Progenitor cell of endocrine pancreas (in vitro differentiated cells): ENCODE measurements around the gene ATAD3B. TPM values are rescaled to one million over a fixed set of nuclear protein-coding genes. Genes with fewer than 3 reads are reported as not detected.
"Not testable (repeated sequence)": the region's sequence is repeated elsewhere in the genome, so short reads cannot be mapped to it uniquely, and the experiment has no call there.

ENCODE experiments used
- DNase-seq: peaks from one replicate; pipeline ENCODE4 v3.0.0; 2021; ENCODE audit warnings: low spot score; ENCODE audit not compliant: unreplicated experiment
- H3K27ac Mint-ChIP-seq: 2 replicates; pipeline ENCODE4 v1.8.0; 2021; ENCODE audit warnings: mild to moderate bottlenecking, moderate library complexity, mixed read lengths
- H3K27me3 Mint-ChIP-seq: 2 replicates; pipeline ENCODE4 v1.8.0; 2021; ENCODE audit warnings: mixed read lengths
- H3K36me3 Mint-ChIP-seq: 2 replicates; pipeline ENCODE4 v1.8.0; 2022; ENCODE audit warnings: mixed read lengths; ENCODE audit not compliant: insufficient read depth
- H3K4me1 Mint-ChIP-seq: 2 replicates; pipeline ENCODE4 v1.8.0; 2021; ENCODE audit warnings: low read depth, mixed read lengths
- H3K4me3 Mint-ChIP-seq: 2 replicates; pipeline ENCODE4 v1.8.0; 2021; ENCODE audit warnings: low read depth, mild to moderate bottlenecking, moderate library complexity, mixed read lengths
- H3K9me3 Mint-ChIP-seq: 2 replicates; pipeline ENCODE4 v1.8.0; 2021; ENCODE audit warnings: low read depth, mixed read lengths
- total RNA-seq: library from RNA; stranded (reverse); gene quantifications from 2 replicates; pipeline ENCODE4 v1.2.1, GENCODE V29; 2021
- TF ChIP-seq, protein P1 (sequence below): fragments of 200-600 bp; sonication (generic); IDR thresholded peaks from one replicate; pipeline ENCODE4 v1.5.0; 2021; ENCODE audit warnings: antibody characterized with exemption, mild to moderate bottlenecking; ENCODE audit not compliant: unreplicated experiment

The ATAD3B gene
- total RNA-seq, 1 donor from 2014 or later, result 36.7 TPM

DNA sequence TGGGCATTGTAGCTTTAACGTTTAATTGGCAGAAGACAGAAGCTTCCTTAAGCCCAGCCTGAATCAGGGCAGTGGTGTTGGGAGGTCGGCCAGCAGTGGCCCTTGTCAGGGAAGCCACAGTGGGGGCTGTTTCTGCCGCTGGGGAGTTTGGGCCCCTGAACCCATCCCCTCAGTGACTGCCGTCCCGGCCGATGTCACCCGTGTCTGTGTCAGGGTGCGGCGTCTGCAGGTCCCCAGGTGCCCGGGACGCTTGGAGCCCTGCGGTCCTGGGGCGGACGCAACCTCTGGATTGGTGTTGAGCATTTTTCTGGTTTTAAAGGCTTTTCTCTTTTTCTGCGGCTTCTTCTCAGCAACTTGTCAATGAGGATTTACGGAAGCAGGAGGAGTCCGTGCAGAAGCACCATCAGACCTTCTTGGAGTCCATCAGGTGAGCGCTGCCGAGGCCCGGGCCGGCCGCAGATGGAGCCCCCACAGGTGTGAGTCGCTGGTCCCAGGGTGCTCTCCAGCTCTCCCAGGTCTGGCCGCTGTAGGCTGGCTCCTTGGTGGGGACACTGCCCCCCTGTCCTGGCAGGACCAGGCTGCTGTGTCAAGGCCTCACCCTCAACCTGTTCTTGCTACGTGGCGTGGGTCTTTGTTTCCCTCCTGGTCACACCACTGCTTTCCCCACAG lies 19.7 kb upstream of the ATAD3B start:
- Mint-ChIP-seq H3K27ac (no peak overlapping the region), H3K36me3 (no peaks in the 10 kb centered on the region), H3K4me1 (no peaks in the 10 kb centered on the region), H3K27me3 (peaks cover 12% of the 10 kb centered on the region), H3K9me3 (no peaks in the 10 kb centered on the region), H3K4me3 (no peak overlapping the region)
- no peak for DNase-seq
- TF ChIP-seq, protein P1, sequence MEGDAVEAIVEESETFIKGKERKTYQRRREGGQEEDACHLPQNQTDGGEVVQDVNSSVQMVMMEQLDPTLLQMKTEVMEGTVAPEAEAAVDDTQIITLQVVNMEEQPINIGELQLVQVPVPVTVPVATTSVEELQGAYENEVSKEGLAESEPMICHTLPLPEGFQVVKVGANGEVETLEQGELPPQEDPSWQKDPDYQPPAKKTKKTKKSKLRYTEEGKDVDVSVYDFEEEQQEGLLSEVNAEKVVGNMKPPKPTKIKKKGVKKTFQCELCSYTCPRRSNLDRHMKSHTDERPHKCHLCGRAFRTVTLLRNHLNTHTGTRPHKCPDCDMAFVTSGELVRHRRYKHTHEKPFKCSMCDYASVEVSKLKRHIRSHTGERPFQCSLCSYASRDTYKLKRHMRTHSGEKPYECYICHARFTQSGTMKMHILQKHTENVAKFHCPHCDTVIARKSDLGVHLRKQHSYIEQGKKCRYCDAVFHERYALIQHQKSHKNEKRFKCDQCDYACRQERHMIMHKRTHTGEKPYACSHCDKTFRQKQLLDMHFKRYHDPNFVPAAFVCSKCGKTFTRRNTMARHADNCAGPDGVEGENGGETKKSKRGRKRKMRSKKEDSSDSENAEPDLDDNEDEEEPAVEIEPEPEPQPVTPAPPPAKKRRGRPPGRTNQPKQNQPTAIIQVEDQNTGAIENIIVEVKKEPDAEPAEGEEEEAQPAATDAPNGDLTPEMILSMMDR, result no peak

DNA sequence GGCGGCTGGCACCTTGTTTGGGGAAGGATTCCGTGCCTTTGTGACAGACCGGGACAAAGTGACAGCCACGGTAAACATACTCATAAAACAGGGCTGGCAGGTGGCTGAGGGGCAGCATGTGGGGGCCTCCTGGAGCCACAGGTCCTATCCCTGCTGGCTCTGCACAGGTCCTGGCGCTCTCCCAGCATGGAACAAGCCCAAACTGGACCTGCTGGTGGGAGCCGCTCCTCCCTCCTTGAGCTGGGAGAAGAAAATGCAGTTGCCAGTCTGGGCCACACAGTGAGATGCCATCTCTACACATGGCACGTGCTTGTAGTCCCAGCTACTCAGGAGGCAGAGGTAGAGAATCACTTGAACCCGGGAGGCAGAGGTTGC lies 19.2 kb upstream of the ATAD3B start:
- not testable (repeated sequence) for H3K36me3 Mint-ChIP-seq, DNase-seq, H3K4me3 Mint-ChIP-seq, H3K9me3 Mint-ChIP-seq, H3K4me1 Mint-ChIP-seq, H3K27ac Mint-ChIP-seq
- peaks cover 12% of the 10 kb centered on the region for H3K27me3 Mint-ChIP-seq

DNA sequence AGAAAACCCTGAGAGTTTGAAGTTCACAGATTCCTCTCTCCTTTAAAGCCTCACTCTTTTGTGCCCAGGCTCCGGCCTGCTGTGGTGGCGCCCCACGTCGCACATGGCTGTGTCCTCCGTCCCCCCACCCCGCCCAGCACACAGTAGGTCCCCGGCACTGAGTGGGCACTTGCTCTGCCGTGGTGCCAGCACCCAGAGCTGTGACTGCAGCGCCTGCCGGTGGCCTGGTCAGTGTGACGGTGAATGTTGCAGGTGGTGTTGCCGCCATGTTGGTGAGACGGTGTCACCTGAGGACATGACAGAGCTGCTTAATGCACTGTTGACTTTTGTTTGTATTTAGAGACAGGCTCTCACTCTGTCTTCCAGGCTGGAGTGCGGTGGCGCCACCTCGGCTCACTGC lies 18.7 kb upstream of the ATAD3B start:
- no peak overlapping the region for H3K27ac Mint-ChIP-seq
- no peaks in the 10 kb centered on the region for H3K36me3 Mint-ChIP-seq
- H3K4me3 Mint-ChIP-seq, result no peak overlapping the region
- H3K27me3 Mint-ChIP-seq, result peaks cover 12% of the 10 kb centered on the region
- no peaks in the 10 kb centered on the region for H3K4me1 Mint-ChIP-seq
- TF ChIP-seq, protein P1, result no peak
- no peak for DNase-seq
- H3K9me3 Mint-ChIP-seq, result no peaks in the 10 kb centered on the region

DNA sequence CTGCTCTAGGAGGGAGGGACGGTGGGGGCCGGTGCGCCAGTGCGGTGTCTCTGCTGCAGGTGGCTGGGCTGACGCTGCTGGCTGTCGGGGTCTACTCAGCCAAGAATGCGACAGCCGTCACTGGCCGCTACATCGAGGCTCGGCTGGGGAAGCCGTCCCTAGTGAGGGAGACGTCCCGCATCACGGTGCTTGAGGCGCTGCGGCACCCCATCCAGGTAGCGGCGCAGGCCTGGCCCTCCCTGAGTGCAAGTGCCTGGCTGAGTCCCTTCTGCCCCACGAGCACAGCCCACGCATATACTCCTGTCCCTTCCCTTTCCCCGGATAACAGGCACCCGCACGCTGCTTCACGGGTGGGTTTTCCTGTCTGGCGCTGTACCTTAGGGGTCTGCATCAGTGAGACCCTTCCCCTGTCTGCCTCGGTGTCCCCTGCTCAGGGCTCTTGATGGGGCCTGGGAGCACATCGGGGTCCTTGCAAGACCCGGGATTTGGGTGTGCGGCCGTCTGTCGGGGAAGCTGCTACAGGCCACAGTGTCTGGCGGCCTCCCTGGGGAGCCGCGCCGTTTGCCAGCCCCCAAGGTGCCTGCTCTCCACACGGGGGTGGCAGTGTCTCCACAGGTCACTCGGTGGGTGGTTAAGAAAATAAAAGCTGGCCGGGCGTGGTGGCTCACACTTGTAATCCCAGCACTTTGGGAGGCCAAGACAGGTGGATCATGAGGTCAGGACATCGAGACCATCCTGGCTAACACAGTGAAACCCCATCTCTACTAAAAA lies 17.1 kb upstream of the ATAD3B start:
- not testable (repeated sequence) for H3K27ac Mint-ChIP-seq, H3K9me3 Mint-ChIP-seq, H3K36me3 Mint-ChIP-seq, H3K27me3 Mint-ChIP-seq, H3K4me1 Mint-ChIP-seq, H3K4me3 Mint-ChIP-seq, DNase-seq

DNA sequence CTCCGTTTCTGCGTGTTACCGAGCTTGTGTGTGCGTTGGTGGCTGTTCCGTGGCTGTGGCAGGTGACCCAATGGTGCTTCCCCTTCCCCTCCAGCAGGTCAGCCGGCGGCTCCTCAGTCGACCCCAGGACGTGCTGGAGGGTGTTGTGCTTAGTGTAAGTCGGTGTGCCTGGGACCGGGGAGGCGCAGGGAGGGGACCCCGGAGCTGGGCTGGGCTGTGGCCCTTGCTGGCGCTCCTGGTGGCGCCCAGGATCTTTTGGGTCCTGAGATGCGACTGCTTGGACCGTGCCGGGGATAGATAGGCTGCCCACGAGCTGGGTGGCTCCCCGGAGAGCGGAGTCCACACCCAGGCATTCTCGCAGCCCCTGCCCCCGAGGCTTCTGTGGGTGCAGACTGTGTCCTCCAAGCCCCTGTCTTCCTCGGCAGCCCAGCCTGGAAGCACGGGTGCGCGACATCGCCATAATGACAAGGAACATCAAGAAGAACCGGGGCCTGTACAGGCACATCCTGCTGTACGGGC lies 16.1 kb upstream of the ATAD3B start:
- no peak for DNase-seq
- no peaks in the 10 kb centered on the region for H3K36me3 Mint-ChIP-seq
- TF ChIP-seq, protein P1, result no peak
- H3K9me3 Mint-ChIP-seq, result no peaks in the 10 kb centered on the region
- H3K27me3 Mint-ChIP-seq, result no peaks in the 10 kb centered on the region
- no peak overlapping the region for H3K4me3 Mint-ChIP-seq
- no peaks in the 10 kb centered on the region for H3K4me1 Mint-ChIP-seq
- H3K27ac Mint-ChIP-seq, result no peak overlapping the region

DNA sequence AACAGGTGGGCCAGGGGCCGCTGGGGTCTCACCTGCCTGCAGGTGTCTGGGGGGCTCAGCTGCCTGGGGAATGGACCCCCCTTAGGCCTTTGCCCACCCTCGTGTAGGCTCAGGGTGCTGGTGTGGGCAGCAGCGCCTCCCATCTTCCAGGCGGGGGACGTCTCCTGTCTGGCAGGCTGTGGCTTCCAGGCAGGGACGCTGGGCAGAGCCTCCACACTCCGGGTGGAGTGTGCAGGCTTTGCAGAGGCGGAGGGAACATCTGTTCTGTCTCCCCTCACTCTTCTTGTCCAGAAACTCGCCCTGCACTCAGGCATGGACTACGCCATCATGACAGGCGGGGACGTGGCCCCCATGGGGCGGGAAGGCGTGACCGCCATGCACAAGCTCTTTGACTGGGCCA lies 15.6 kb upstream of the ATAD3B start:
- not testable (repeated sequence) for H3K4me1 Mint-ChIP-seq, H3K27ac Mint-ChIP-seq, H3K9me3 Mint-ChIP-seq, H3K27me3 Mint-ChIP-seq, H3K4me3 Mint-ChIP-seq, H3K36me3 Mint-ChIP-seq, DNase-seq

DNA sequence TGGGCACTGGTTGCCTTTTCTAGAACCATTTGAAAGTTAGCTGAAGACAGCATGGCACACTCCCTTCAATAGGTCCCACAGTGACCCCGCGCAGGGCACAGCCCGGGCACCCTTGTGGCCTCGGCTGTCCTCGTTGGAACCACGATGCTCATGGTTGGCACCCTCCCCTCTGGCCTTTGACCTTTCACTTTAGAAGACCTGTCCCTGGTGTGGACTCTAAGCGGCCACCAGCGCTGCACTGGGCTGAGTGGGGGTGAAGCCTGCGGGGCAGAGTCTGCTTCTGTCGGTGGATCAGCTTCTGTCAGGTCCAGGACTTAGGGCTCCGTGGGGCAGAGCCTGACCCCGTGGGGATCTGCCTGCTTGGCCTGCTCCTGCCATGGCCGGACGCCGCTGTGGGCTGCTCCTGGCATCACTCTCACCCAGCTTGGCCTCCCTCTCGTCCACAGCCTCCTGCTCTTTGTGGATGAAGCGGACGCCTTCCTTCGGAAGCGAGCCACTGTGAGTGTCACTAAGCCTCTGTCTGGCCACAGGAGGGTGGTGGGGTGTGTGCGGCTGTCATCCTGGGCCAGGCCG lies 14.8 kb upstream of the ATAD3B start:
- DNase-seq, H3K4me3 Mint-ChIP-seq, H3K4me1 Mint-ChIP-seq, H3K9me3 Mint-ChIP-seq, H3K27me3 Mint-ChIP-seq, H3K27ac Mint-ChIP-seq, H3K36me3 Mint-ChIP-seq: not testable (repeated sequence)

DNA sequence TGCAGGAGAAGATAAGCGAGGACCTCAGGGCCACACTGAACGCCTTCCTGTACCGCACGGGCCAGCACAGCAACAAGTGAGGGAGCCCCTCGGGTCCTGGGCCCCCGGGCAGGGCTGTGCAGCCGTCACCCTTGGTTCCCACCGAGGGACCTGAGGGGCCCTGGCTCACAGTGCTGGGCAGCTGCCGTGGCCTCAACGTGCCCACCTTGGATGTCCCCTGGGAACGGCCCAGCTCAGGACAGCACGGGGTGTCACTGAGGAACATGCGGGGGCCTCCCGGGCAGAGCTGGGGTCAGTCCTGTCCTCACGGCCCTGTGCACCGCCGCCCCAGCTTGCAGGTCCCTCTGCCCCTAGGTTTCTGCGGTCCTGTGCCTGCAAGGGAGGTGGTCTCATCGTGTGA lies 12.4 kb upstream of the ATAD3B start:
- not testable (repeated sequence) for H3K27ac Mint-ChIP-seq, H3K27me3 Mint-ChIP-seq, H3K4me1 Mint-ChIP-seq, H3K4me3 Mint-ChIP-seq, H3K36me3 Mint-ChIP-seq, DNase-seq, H3K9me3 Mint-ChIP-seq

DNA sequence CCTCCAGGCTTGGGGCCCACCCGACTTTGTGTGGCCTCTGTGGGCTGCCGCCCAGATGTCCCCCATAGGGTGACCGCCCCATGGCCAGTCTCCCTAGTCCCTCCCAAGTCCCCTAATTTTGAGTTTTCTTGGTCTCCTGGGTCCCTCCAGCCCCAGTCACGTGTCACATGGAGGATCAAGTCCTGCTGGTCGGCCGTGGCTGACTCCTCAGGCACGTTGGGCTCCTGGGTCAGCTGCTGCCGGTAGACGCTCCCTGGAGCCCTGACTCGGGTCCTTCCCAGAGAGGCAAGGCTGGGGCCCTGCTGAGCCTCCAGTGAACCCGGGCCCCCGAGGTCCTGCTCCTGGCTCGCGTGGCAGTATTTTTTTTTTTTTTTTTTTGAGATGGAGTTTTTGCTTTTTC lies 11.9 kb upstream of the ATAD3B start:
- not testable (repeated sequence) for H3K4me3 Mint-ChIP-seq, H3K4me1 Mint-ChIP-seq, DNase-seq, H3K27ac Mint-ChIP-seq, H3K9me3 Mint-ChIP-seq, H3K36me3 Mint-ChIP-seq, H3K27me3 Mint-ChIP-seq
